ENCODE data around the gene SLCO3A1. TPM values are rescaled to one million over a fixed set of nuclear protein-coding genes. Genes with fewer than 3 reads are reported as not detected.
A peak's percentile ranks its signal among the peaks of the same experiment; 100 is the strongest.

The SLCO3A1 gene
- total and polyA plus RNA-seq, 2 experiments from 2014 or later, result 1.9 to 6.9 TPM

DNA sequence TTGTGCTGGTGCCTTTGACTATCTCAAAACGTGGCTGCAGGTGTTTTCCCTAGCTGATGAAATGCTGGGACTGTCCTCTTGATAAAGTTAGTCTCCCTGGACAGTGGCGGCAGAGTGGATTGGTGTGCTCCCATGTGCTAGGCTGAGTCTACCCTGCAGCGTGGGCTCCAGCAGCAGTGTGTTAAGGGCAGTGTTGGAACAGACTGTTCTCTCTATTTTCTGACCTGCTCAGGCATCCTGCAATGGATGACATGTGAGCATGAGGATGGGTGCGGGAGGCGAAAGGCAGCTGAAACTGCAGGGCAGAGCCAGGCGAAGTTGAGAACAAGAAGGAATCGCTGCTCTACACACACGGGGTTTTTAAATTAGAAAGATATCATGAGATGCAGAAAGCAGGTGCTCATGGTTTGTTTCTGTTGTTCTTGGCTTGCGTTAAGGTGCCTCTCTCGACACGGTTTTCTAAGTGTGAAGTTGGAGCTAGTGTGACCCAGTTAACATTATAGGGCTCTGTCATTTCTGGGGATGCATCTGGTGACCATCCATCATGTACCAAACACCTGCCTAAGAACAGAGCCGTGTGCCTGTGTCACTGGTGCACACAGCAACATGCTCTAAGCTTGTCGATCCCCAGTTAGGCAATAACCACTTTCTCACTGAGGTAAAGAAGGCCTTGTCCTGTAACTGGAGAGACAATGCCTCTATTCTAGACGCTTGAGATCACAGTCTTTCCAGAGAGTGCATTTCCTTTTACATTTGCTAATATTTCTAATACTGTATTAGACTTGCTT lies 44.3 kb downstream of the SLCO3A1 start:
- Histone ChIP-seq H3K4me1 (ENCODE audit: insufficient read depth) (no peaks in the 10 kb centered on the region), H3K27me3 (replicated peaks; ENCODE audit: insufficient read depth) (no peaks in the 10 kb centered on the region), H4K20me1 (ENCODE audit: insufficient read depth) (no peaks in the 10 kb centered on the region), H3K9me3 (ENCODE audit: low read depth) (no peaks in the 10 kb centered on the region), H3F3A (ENCODE audit: insufficient read depth) (no peaks in the 10 kb centered on the region), H3K79me2 (ENCODE audit: insufficient read depth) (no peaks in the 10 kb centered on the region), H3K9ac (no peak overlapping the region), H3K27ac (no peak overlapping the region), H3K9me2 (ENCODE audit: insufficient read depth) (no peaks in the 10 kb centered on the region), H2AFZ (no peak overlapping the region), H3K4me2 (ENCODE audit: unreplicated experiment) (no peak overlapping the region), H3K4me3 (no peak overlapping the region), H3K36me3 (ENCODE audit: low read depth) (no peaks in the 10 kb centered on the region)
- DNase-seq, result no peak
- TF ChIP-seq EZH2 (IDR thresholded peaks at IDR 0.05; ENCODE audit: insufficient read depth, poor library complexity, severe bottlenecking) (no peak), EZH2phosphoT487 (IDR thresholded peaks at IDR 0.05; ENCODE audit: insufficient read depth, low read depth) (no peak)
- in situ Hi-C loops (cut with MboI), result no loop called here
- WGBS, 2 experiments (ENCODE audit: low coverage in 1 of 2, low lambda C conversion rate in 2 of 2, missing lambda C conversion rate in 2 of 2), result 73 to 79% methylated on average over 14 of the region's 14 CpGs

DNA sequence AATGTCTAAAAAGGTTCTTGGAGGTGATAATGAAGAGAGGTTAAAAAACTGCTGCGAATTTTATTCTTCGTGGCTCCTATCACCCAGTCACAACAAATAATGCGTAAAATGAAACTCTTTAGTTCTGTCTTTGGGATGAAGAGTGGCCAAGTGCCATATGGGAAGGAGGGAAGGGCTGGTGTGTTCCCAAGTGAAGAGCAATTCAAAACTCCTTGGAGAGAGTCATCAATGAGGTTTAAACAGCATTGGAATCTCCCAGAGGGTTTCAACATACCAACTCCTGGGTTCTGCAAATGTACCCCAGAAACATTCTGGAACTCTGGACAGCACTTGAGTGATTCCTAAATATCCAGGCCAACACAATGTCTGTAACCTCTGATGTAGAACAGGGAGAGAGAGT lies 45.3 kb downstream of the SLCO3A1 start:
- no peaks in the 10 kb centered on the region for H3K4me1 ChIP-seq (ENCODE audit: insufficient read depth)

DNA sequence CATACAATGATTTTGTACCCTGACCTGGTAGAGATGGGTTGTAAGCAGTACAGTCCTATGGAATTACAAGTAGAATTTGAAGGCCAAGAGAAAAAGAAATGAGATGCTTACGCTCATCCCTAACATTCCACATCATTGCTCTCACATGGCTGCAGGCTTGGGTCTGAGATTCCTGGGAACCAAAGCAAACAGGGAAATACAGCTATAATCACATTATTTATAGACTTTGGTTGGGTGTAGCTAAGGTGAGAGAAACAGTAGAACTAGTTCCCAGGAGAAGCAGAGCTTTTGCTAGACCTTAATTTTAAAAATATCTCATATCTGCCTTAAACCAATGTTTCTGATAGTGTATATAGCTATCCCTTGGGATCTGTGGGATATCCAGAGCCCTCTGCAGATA lies 51.4 kb downstream of the SLCO3A1 start:
- Histone ChIP-seq H3K9ac (no peak overlapping the region), H3K9me2 (ENCODE audit: insufficient read depth) (no peaks in the 10 kb centered on the region), H3K4me1 (ENCODE audit: insufficient read depth) (0 out of 2 replicates have a peak, but pooled peaks cover 3% of the 10 kb centered on the region), H3K4me2 (ENCODE audit: unreplicated experiment) (no peak overlapping the region), H4K20me1 (ENCODE audit: insufficient read depth) (no peaks in the 10 kb centered on the region), H3K36me3 (ENCODE audit: low read depth) (no peaks in the 10 kb centered on the region), H3K79me2 (ENCODE audit: insufficient read depth) (no peaks in the 10 kb centered on the region), H3F3A (ENCODE audit: insufficient read depth) (peaks cover 12% of the 10 kb centered on the region; the same call in 1 of the 2 replicates), H2AFZ (no peak overlapping the region), H3K27me3 (replicated peaks; ENCODE audit: insufficient read depth) (no peaks in the 10 kb centered on the region), H3K27ac (no peak overlapping the region), H3K4me3 (no peak overlapping the region), H3K9me3 (ENCODE audit: low read depth) (no peaks in the 10 kb centered on the region)
- DNase-seq, result no peak
- 86 to 94% methylated on average over 1 of the region's 1 CpG for WGBS, 2 experiments (ENCODE audit: low coverage in 1 of 2, low lambda C conversion rate in 2 of 2, missing lambda C conversion rate in 2 of 2)
- TF ChIP-seq EZH2 (IDR thresholded peaks at IDR 0.05; ENCODE audit: insufficient read depth, poor library complexity, severe bottlenecking), result no peak
- TF ChIP-seq EZH2phosphoT487 (IDR thresholded peaks at IDR 0.05; ENCODE audit: insufficient read depth, low read depth), result no peak
- in situ Hi-C loops (cut with MboI), result no loop called here

More for the DNA sequence above, 45.3 kb downstream of the SLCO3A1 start:
- Histone ChIP-seq H3K9me2 (ENCODE audit: insufficient read depth) (no peaks in the 10 kb centered on the region), H4K20me1 (ENCODE audit: insufficient read depth) (no peaks in the 10 kb centered on the region), H3K27me3 (replicated peaks; ENCODE audit: insufficient read depth) (no peaks in the 10 kb centered on the region), H3K36me3 (ENCODE audit: low read depth) (no peaks in the 10 kb centered on the region), H3K9ac (no peak overlapping the region), H3F3A (ENCODE audit: insufficient read depth) (no peaks in the 10 kb centered on the region), H3K4me3 (no peak overlapping the region), H3K27ac (no peak overlapping the region), H3K4me2 (ENCODE audit: unreplicated experiment) (no peak overlapping the region), H3K9me3 (ENCODE audit: low read depth) (no peaks in the 10 kb centered on the region), H2AFZ (no peak overlapping the region), H3K79me2 (ENCODE audit: insufficient read depth) (no peaks in the 10 kb centered on the region)
- DNase-seq, result no peak
- 90 to 96% methylated on average over 3 of the region's 3 CpGs for WGBS, 2 experiments (ENCODE audit: low coverage in 1 of 2, low lambda C conversion rate in 2 of 2, missing lambda C conversion rate in 2 of 2)
- in situ Hi-C loops (cut with MboI), result no loop called here
- TF ChIP-seq EZH2 (IDR thresholded peaks at IDR 0.05; ENCODE audit: insufficient read depth, poor library complexity, severe bottlenecking), result no peak
- no peak for TF ChIP-seq EZH2phosphoT487 (IDR thresholded peaks at IDR 0.05; ENCODE audit: insufficient read depth, low read depth)

DNA sequence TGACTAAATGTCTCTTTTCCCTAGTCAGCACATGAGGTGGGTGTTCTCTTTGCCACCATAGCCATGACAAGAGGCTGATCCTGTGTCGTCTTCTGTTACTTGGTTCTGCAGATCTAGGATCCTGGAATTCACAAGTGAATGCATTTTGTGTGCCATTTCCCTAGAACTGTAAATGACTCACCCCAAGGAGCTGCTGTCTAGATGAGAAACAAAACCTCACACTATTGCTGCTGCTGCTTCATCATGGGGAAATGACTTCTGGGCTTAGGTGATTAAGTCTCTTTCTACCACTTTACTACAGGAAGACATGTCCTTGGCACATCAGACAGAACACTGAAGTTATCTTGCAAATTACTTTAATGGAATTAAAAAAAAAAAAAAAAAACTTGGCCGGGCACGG lies 54.9 kb downstream of the SLCO3A1 start:
- H2AFZ ChIP-seq, result no peak overlapping the region
- H3K9ac ChIP-seq, result no peak overlapping the region
- no peak overlapping the region for H3K4me3 ChIP-seq
- peak; percentile 80 for DNase-seq
- no peaks in the 10 kb centered on the region for H3K36me3 ChIP-seq (ENCODE audit: low read depth)
- no peaks in the 10 kb centered on the region for H3K9me3 ChIP-seq (ENCODE audit: low read depth)
- H4K20me1 ChIP-seq (ENCODE audit: insufficient read depth), result no peaks in the 10 kb centered on the region
- no peaks in the 10 kb centered on the region for H3K79me2 ChIP-seq (ENCODE audit: insufficient read depth)
- no peaks in the 10 kb centered on the region for H3K9me2 ChIP-seq (ENCODE audit: insufficient read depth)
- in situ Hi-C loops (cut with MboI), result no loop called here
- TF ChIP-seq EZH2 (IDR thresholded peaks at IDR 0.05; ENCODE audit: insufficient read depth, poor library complexity, severe bottlenecking) (no peak), EZH2phosphoT487 (IDR thresholded peaks at IDR 0.05; ENCODE audit: insufficient read depth, low read depth) (no peak)
- H3K27me3 ChIP-seq (replicated peaks; ENCODE audit: insufficient read depth), result no peaks in the 10 kb centered on the region
- no peak overlapping the region for H3K4me2 ChIP-seq (ENCODE audit: unreplicated experiment)
- 0 out of 2 replicates have a peak, but pooled peaks cover 3% of the 10 kb centered on the region for H3K4me1 ChIP-seq (ENCODE audit: insufficient read depth)
- WGBS, 2 experiments (ENCODE audit: low coverage in 1 of 2, low lambda C conversion rate in 2 of 2, missing lambda C conversion rate in 2 of 2), result 81 to 83% methylated on average over 3 of the region's 3 CpGs
- H3F3A ChIP-seq (ENCODE audit: insufficient read depth), result peaks cover 12% of the 10 kb centered on the region; the same call in 1 of the 2 replicates
- H3K27ac ChIP-seq, result no peak overlapping the region

Data from GM23248 (cell line).